Astrocyte of the cerebellum (primary cell): Measurements from ENCODE around the gene NEO1.
"Not testable (repeated sequence)": the region's sequence is repeated elsewhere in the genome, so short reads cannot be mapped to it uniquely, and the experiment has no call there.

Experiments
- DNase-seq: peaks from one replicate; pipeline ENCODE4 v3.0.0-alpha.2; 2011; ENCODE audit warnings: low read depth
- H3K4me3 ChIP-seq: 2 replicates; pipeline ENCODE4 v1.5.1; 2011; ENCODE audit warnings: mild to moderate bottlenecking, low read depth, low read length, moderate library complexity
- in situ Hi-C: cut with HindIII; loops from 2 replicates; pipeline ENCODE4 v1.10.0; 2017; ENCODE audit warnings: low sequenced_read_pairs
- TF ChIP-seq, protein P1 (sequence below): IDR thresholded peaks from 2 replicates; pipeline ENCODE4 v1.5.1; 2012; ENCODE audit warnings: low read length, low read depth, moderate library complexity, mild to moderate bottlenecking; ENCODE audit errors: missing control alignments

Gene NEO1

DNA sequence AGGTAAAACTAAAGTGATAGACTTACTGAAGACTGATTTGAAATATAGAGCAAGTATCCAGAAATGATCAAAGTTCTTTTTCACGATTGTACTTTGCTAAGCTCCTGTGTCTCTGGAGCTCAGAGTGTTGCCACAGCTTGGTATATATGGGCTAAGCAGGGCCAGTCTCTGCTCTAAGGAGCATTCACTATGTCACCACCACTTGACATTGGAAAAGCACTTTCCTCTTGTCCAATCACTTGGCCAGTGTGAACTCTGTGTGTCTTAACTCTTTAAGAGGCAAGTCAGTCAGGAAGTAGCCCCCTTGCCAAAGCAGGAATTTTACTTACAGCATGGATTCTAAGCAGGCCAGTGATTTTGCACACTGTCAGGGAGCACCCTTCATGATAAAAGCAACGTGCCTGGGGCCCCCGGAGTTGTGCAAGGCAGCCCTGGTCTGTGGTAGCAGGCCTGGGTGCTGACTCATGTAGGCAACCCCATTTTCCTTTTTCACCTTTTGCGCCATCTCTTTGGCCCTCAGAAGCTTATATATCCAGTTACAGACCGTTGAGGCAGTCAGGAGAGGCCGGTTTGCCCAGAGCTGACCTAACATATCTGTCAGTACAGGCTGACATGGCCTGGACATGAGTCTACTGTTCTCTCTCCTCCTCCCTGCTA lies 243.5 kb downstream of the NEO1 start:
- in situ Hi-C loops = no loop called here
- no peak for DNase-seq
- H3K4me3 ChIP-seq = no peak overlapping the region
- TF ChIP-seq, protein P1, sequence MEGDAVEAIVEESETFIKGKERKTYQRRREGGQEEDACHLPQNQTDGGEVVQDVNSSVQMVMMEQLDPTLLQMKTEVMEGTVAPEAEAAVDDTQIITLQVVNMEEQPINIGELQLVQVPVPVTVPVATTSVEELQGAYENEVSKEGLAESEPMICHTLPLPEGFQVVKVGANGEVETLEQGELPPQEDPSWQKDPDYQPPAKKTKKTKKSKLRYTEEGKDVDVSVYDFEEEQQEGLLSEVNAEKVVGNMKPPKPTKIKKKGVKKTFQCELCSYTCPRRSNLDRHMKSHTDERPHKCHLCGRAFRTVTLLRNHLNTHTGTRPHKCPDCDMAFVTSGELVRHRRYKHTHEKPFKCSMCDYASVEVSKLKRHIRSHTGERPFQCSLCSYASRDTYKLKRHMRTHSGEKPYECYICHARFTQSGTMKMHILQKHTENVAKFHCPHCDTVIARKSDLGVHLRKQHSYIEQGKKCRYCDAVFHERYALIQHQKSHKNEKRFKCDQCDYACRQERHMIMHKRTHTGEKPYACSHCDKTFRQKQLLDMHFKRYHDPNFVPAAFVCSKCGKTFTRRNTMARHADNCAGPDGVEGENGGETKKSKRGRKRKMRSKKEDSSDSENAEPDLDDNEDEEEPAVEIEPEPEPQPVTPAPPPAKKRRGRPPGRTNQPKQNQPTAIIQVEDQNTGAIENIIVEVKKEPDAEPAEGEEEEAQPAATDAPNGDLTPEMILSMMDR = no peak

DNA sequence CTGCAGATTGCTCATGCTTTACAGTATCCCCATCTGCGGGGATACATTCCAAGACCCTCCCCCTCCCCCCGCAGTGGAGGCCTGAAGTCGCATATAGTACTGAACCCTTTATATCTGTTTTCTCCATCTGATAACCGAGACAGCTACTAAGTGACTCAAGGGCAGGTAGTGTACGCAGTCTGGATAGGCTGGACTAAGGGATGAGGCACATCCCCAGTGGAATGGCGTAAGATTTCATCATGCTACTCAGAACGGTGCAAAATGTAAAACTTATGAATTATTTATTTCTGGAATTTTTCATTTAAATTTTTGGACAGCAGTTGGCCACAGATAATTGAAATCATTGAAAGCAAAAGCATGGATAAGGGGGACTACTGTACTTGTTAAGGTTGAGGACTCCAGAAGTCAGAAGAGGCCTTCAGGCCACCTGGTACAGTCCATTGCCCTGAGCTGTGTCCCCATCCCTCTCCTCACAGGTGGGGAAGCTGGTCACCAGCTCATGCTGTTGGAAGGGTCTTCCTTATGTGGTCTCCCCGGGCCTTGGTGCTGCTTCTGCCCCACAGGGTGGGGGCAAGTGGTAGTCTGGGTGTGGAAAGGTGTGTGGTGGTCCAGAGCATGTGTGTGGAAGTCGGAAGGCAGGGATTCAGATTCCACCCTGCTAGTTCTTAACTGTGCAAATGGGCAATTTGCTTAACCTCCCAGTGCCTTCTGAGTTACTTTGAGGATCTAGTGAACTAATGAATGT lies 244.5 kb downstream of the NEO1 start:
- TF ChIP-seq, protein P1 = no peak
- in situ Hi-C loops = no loop called here

DNA sequence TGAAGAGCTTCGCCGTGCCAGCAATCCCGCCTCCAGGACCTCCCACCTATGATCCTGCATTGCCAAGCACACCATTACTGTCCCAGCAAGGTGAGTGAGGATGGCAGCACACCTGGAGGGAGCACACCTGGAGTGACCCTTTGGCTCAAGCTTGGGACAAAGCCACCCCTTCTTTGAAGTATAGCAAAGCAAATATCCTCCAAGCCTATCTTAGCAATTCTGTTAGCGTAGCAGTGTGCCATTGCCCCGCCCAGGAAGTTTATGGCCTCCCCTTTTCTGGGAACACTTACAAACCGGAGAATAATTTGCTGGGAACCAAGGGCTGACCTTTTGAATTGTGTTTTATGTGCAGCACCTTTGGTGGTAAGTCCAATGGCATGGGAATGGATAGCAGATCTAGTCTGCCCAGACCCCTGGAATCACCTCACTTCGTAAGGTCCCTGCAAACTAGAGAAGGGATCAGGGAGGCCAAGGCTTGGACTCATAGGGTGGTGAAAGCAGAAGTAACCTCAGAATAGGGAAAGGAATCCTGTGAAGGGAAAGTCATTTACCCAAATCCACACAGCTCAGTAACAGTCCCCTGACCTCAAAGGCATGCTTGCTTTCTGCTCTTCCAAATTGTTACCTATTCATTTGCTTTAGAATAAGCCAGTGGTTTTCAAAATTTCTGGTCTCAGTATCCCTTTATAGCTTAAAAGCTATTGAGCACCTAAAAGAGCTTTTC lies 246.4 kb downstream of the NEO1 start:
- in situ Hi-C loops = no loop called here
- H3K4me3 ChIP-seq = no peak overlapping the region
- TF ChIP-seq, protein P1 = no peak
- DNase-seq = no peak

More for the DNA sequence above, 244.5 kb downstream of the NEO1 start:
- no peak for DNase-seq
- no peak overlapping the region for H3K4me3 ChIP-seq

DNA sequence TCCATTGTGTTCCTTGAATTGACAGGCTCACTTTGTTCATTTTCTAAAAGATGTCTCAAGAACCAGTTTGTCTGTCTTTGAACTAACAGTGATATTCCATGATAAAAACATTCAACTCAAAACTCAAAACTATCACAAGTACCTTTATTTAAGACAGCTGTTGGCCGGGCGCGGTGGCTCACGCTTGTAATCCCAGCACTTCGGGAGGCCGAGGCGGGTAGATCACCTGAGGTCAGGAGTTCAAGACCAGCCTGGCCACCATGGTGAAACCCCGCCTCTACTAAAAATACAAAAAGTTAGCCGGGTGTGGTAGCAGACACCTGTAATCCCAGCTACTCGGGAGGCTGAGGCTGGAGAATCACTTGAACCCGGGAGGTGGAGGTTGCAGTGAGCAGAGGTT lies 248.0 kb downstream of the NEO1 start:
- DNase-seq, in situ Hi-C loops, H3K4me3 ChIP-seq: not testable (repeated sequence)

DNA sequence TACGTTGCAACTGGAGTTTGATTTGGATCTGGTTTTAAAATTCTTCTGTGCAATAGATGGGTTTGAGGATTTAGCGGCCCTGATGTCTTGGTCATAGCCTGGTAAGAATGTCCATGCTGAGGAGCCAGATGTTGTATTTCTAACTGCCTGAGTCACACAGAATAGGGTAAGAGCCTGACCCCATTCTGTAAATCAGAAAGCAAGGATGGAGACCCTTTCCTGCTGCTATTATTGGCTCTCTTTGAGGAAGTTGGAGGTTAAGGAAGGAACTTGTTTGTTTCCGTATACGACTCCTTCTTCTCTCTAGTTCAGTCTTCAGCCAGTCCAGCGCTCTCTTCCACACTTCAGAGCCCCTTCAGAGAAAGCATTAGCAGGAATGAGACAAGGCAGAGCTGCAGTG lies 251.4 kb downstream of the NEO1 start:
- TF ChIP-seq, protein P1 = no peak
- in situ Hi-C loops = no loop called here
- DNase-seq = no peak
- no peak overlapping the region for H3K4me3 ChIP-seq

DNA sequence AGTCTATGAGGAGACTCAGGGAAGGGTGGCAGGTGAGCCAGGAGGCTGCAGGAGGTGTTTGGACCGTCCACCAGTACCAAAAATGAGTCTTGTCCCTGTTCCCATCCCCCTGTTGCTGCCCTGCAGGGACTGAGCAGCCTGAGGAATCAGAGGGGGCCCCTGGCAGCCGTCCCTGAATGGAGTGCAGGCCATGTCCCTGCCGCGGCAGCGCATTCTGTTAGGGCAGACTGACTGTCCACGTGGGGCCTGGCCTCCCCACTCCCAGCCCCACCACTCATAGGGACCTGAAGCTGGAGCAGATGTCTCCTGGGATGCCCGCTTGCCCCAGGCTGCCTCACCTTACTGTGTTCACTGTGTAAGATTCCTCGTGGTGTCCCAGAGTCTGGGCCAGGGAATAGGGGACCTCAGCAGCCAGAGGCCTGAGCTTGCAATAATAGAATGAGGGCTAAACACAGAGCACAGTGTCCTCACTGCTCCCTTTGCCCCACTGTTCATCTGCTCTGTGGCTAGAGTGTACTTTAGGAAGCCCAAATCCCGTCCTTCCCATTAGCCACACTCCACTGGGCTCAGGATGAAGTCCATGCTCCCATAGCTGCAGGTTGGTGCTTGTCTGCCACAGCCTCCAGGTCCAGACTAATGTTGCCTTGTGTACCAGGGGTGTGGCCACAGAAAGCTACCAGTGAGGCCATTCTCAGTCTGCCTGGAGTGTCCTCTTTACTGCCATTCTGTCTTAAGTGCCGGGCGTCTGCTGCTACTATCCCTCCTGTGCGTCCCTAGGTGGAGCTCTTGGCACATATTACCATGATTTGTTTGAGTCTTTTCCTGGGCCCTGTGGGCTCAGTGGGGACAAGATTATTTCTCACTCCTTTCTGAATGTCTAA lies 253.3 kb downstream of the NEO1 start:
- no peak overlapping the region for H3K4me3 ChIP-seq
- TF ChIP-seq, protein P1 = peak; percentile 67
- DNase-seq = peak; percentile 38
- in situ Hi-C loops = no loop called here
